HEK293 (cell line): ENCODE measurements around the gene BLTP3A.

Source experiments
- CTCF ChIA-PET: fragments of 350-600 bp; formaldehyde crosslinking; extraction: SDS; loops from one replicate; lab custom pipeline; 2021; ENCODE audit warnings: antibody characterized with exemption; lab: Yijun Ruan, JAX
- POLR2A ChIA-PET: fragments of 300-600 bp; formaldehyde crosslinking; extraction: SDS; loops from one replicate; lab custom pipeline; 2020; ENCODE audit warnings: antibody characterized with exemption, inconsistent platforms; lab: Yijun Ruan, JAX
- H3K27ac ChIP-seq: fragments of 200-500 bp; sonication (Bioruptor generic); 2 replicates; pipeline ENCODE4 v1.5.1; 2014; ENCODE audit warnings: low read depth, low read length, control low read depth, inconsistent platforms; ENCODE audit errors: extremely low read depth
- H3K36me3 ChIP-seq, 2 experiments: fragments of 200-500 bp in 1 of 2; sonication (Bioruptor generic) in 1 of 2; 1 replicate in 1 of 2; 2 replicates in 1 of 2; pipeline ENCODE4 v1.5.1; 2014 to 2017; ENCODE audit warnings: inconsistent platforms in 2 of 2, low read length in 2 of 2; ENCODE audit not compliant: control insufficient read depth in 2 of 2, insufficient read depth in 1 of 2
- H3K4me1 ChIP-seq: fragments of 200-500 bp; sonication (Bioruptor generic); 2 replicates; pipeline ENCODE4 v1.5.1; 2014; ENCODE audit warnings: mild to moderate bottlenecking, low read length, inconsistent platforms; ENCODE audit not compliant: control insufficient read depth, insufficient read depth
- H3K4me3 ChIP-seq: 2 replicates; pipeline ENCODE4 v1.5.1; 2011; ENCODE audit warnings: low read depth, mild to moderate bottlenecking, control low read depth, low read length, moderate library complexity
- H3K9me3 ChIP-seq: fragments of 200-500 bp; sonication (Bioruptor generic); 2 replicates; pipeline ENCODE4 v1.5.1; 2014; ENCODE audit warnings: low read depth, low read length, inconsistent platforms; ENCODE audit not compliant: control insufficient read depth, insufficient read depth
- BCL11B ChIP-seq: fragments of 450-650 bp; formaldehyde crosslinking; IDR thresholded peaks from 2 replicates; pipeline ENCODE4 v1.5.1; 2016; ENCODE audit warnings: low read depth, missing biosample characterization, missing genetic modification characterization
- IKZF3 ChIP-seq: fragments of 450-650 bp; IDR thresholded peaks from 2 replicates; pipeline ENCODE4 v1.5.0; 2018; ENCODE audit warnings: missing biosample characterization, mild to moderate bottlenecking, missing genetic modification characterization, moderate library complexity
- OSR2 ChIP-seq: fragments of 450-650 bp; formaldehyde crosslinking; IDR thresholded peaks from 2 replicates; pipeline ENCODE4 v1.5.1; 2016; ENCODE audit warnings: missing biosample characterization, missing genetic modification characterization
- PATZ1 ChIP-seq: fragments of 450-650 bp; formaldehyde crosslinking; IDR thresholded peaks from 2 replicates; pipeline ENCODE4 v1.5.1; 2016; ENCODE audit warnings: missing biosample characterization, missing genetic modification characterization
- SALL2 ChIP-seq: fragments of 450-650 bp; formaldehyde crosslinking; IDR thresholded peaks from 2 replicates; pipeline ENCODE4 v1.5.0; 2017; ENCODE audit warnings: missing biosample characterization, mild to moderate bottlenecking, missing genetic modification characterization, borderline replicate concordance
- TSHZ1 ChIP-seq: fragments of 450-650 bp; formaldehyde crosslinking; IDR thresholded peaks from 2 replicates; pipeline ENCODE4 v1.5.1; 2016; ENCODE audit warnings: missing biosample characterization, missing genetic modification characterization, borderline replicate concordance
- WT1 ChIP-seq: fragments of 450-650 bp; formaldehyde crosslinking; IDR thresholded peaks from 2 replicates; pipeline ENCODE4 v1.5.1; 2016; ENCODE audit warnings: missing biosample characterization, missing genetic modification characterization
- ZBTB1 ChIP-seq: fragments of 450-650 bp; formaldehyde crosslinking; IDR thresholded peaks from 2 replicates; pipeline ENCODE4 v1.5.1; 2016; ENCODE audit warnings: missing biosample characterization, missing genetic modification characterization
- ZBTB20 ChIP-seq: fragments of 450-650 bp; formaldehyde crosslinking; IDR thresholded peaks from 2 replicates; pipeline ENCODE4 v1.5.1; 2016; ENCODE audit warnings: missing biosample characterization, missing genetic modification characterization
- ZNF10 ChIP-seq: fragments of 450-650 bp; formaldehyde crosslinking; IDR thresholded peaks from 2 replicates; pipeline ENCODE4 v1.5.1; 2017; ENCODE audit warnings: missing biosample characterization, missing genetic modification characterization
- ZNF112 ChIP-seq: fragments of 450-650 bp; formaldehyde crosslinking; IDR thresholded peaks from 2 replicates; pipeline ENCODE4 v1.5.0; 2017; ENCODE audit warnings: missing biosample characterization, missing genetic modification characterization
- ZNF174 ChIP-seq: fragments of 450-650 bp; formaldehyde crosslinking; IDR thresholded peaks from 2 replicates; pipeline ENCODE4 v1.5.0; 2017; ENCODE audit warnings: missing biosample characterization, mild to moderate bottlenecking, missing genetic modification characterization
- ZNF202 ChIP-seq: fragments of 450-650 bp; formaldehyde crosslinking; IDR thresholded peaks from 2 replicates; pipeline ENCODE4 v1.5.1; 2016; ENCODE audit warnings: missing biosample characterization, missing genetic modification characterization, borderline replicate concordance
- ZNF280C ChIP-seq: fragments of 450-650 bp; formaldehyde crosslinking; IDR thresholded peaks from 2 replicates; pipeline ENCODE4 v1.5.1; 2016; ENCODE audit warnings: missing biosample characterization, missing genetic modification characterization
- ZNF280D ChIP-seq: fragments of 450-650 bp; formaldehyde crosslinking; IDR thresholded peaks from 2 replicates; pipeline ENCODE4 v1.5.1; 2016; ENCODE audit warnings: missing biosample characterization, missing genetic modification characterization
- ZNF354C ChIP-seq: fragments of 450-650 bp; formaldehyde crosslinking; IDR thresholded peaks from 2 replicates; pipeline ENCODE4 v1.5.1; 2016; ENCODE audit warnings: missing biosample characterization, missing genetic modification characterization, low read depth, borderline replicate concordance
- ZNF416 ChIP-seq: fragments of 450-650 bp; formaldehyde crosslinking; IDR thresholded peaks from 2 replicates; pipeline ENCODE4 v1.5.1; 2016; ENCODE audit warnings: missing biosample characterization, missing genetic modification characterization
- ZNF488 ChIP-seq: fragments of 450-650 bp; formaldehyde crosslinking; IDR thresholded peaks from 2 replicates; pipeline ENCODE4 v1.5.1; 2016; ENCODE audit warnings: missing biosample characterization, missing genetic modification characterization
- ZNF530 ChIP-seq: fragments of 450-650 bp; formaldehyde crosslinking; IDR thresholded peaks from 2 replicates; pipeline ENCODE4 v1.5.1; 2016; ENCODE audit warnings: low read depth, missing biosample characterization, missing genetic modification characterization
- ZNF560 ChIP-seq: fragments of 450-650 bp; formaldehyde crosslinking; IDR thresholded peaks from 2 replicates; pipeline ENCODE4 v1.5.1; 2017; ENCODE audit warnings: missing biosample characterization, missing genetic modification characterization, borderline replicate concordance
- ZNF677 ChIP-seq: fragments of 450-650 bp; IDR thresholded peaks from 2 replicates; pipeline ENCODE4 v1.5.0; 2018; ENCODE audit warnings: missing biosample characterization, mild to moderate bottlenecking, missing genetic modification characterization, moderate library complexity
- ZNF704 ChIP-seq: fragments of 450-650 bp; formaldehyde crosslinking; IDR thresholded peaks from 2 replicates; pipeline ENCODE4 v1.5.1; 2016; ENCODE audit warnings: missing biosample characterization, missing genetic modification characterization
- ZNF76 ChIP-seq: fragments of 450-650 bp; formaldehyde crosslinking; IDR thresholded peaks from 2 replicates; pipeline ENCODE4; 2016; ENCODE audit warnings: low read depth, missing biosample characterization, missing genetic modification characterization, borderline replicate concordance

BLTP3A gene

GRCh38 chr6:34791701-34792604 lies at the start of gene BLTP3A:
BLTP3A (plus strand) TSS chr6:34792083; CDS start chr6:34792251, 168 bp downstream.
- no peaks in the 10 kb centered on the region; a peak in 1 of 3 replicates for H3K36me3 ChIP-seq
- CTCF ChIA-PET: interaction anchor here (0.6 to 2.2 kb wide), 10 partner anchors 13 to 219 kb away, joined by 3 to 6 read pairs (median 3); partner anchors contain the start of gene ANKS1A
- H3K27ac ChIP-seq: peak within 1 kb of the TSS; percentile 96
- H3K4me1 ChIP-seq: peaks cover 8% of the 10 kb centered on the region; the same call in 1 of the 2 replicates
- POLR2A ChIA-PET: interaction anchor here (0.6 to 2.8 kb wide), 15 partner anchors 9 to 321 kb away, joined by 3 to 25 read pairs (median 3); partner anchors contain the start of genes ANKS1A, ILRUN, SNRPC and TAF11
- peak within 1 kb of the TSS; percentile 98 for H3K4me3 ChIP-seq
- H3K9me3 ChIP-seq: no peaks in the 10 kb centered on the region
- TF ChIP-seq WT1 (tag by site-specific recombination) (no peak), ZNF202 (tag by site-specific recombination) (no peak), ZNF76 (tag by site-specific recombination) (peak; percentile 19; the same call in 1 of the 2 replicates), ZNF488 (tag by site-specific recombination) (no peak), ZNF280D (tag by site-specific recombination) (no peak), ZBTB1 (tag by site-specific recombination) (no peak), ZNF174 (tag by site-specific recombination) (no peak), ZNF530 (tag by site-specific recombination) (no peak), ZNF280C (tag by site-specific recombination) (no peak), BCL11B (tag by site-specific recombination) (no peak), ZNF354C (no peak), IKZF3 (tag by site-specific recombination) (no peak), SALL2 (tag by site-specific recombination) (no peak), ZNF10 (tag by site-specific recombination) (no peak), ZNF112 (no peak), ZNF704 (tag by site-specific recombination) (no peak), ZNF677 (no peak), TSHZ1 (tag by site-specific recombination) (no peak), OSR2 (tag by site-specific recombination) (no peak; the same call in 1 of the 2 replicates), PATZ1 (tag by site-specific recombination) (no peak; the same call in none of the 2 replicates), ZNF560 (tag by site-specific recombination) (no peak), ZNF416 (tag by site-specific recombination) (no peak), ZBTB20 (no peak)
